Breast epithelium (tissue), 3 donors: ENCODE results near the gene HLA-DPA1.

Experiments
- CTCF ChIP-seq, 3 donors: fragments of 450-650 bp; IDR thresholded peaks; one replicate each; pipeline ENCODE4 v1.5.1; 2016 to 2017; ENCODE audit warnings: antibody characterized with exemption in 3 of 3, mild to moderate bottlenecking in 3 of 3, moderate library complexity in 3 of 3
- POLR2A ChIP-seq: fragments of 450-650 bp; IDR thresholded peaks from one replicate; pipeline ENCODE4 v1.6.1; 2016; ENCODE audit warnings: antibody characterized with exemption, mild to moderate bottlenecking, moderate library complexity
- POLR2AphosphoS5 ChIP-seq, 3 donors: sonication (generic); formaldehyde crosslinking; IDR thresholded peaks; one replicate each; pipeline ENCODE4 v1.6.1; 2017; ENCODE audit warnings: antibody characterized with exemption in 3 of 3

- TF ChIP-seq POLR2AphosphoS5 (IDR thresholded peaks at IDR 0.05) (no peak), POLR2A (no peak), CTCF (IDR thresholded peaks at IDR 0.05) (no peak)
Measured at GRCh38 chr6:33104887-33105286, 31.4 kb upstream of the HLA-DPA1 start.
